MCF 10A (cell line): ENCODE results near the gene ERGIC1. TPM values are rescaled to one million over a fixed set of nuclear protein-coding genes. Genes with fewer than 3 reads are reported as not detected.
A peak's percentile ranks its signal among the peaks of the same experiment; 100 is the strongest.

Experiments used
- BruUV-seq: library from RNA; stranded (reverse); fragments of 400-500 nt; replicated peaks from 2 replicates; lab custom pipeline; 2021; lab: Mats Ljungman, UMichigan
- CTCF ChIA-PET: fragments of 300-600 bp; sonication (Branson Sonifier 250); formaldehyde crosslinking; extraction: SDS; loops from one replicate; lab custom pipeline; 2021; ENCODE audit warnings: antibody characterized with exemption, inconsistent platforms; lab: Yijun Ruan, JAX
- POLR2A ChIA-PET: fragments of 300-600, 350-650 bp; sonication (Branson Sonifier 250); formaldehyde crosslinking; extraction: SDS; loops from one replicate; lab custom pipeline; 2020; ENCODE audit warnings: antibody characterized with exemption, inconsistent platforms; lab: Yijun Ruan, JAX
- DNase-seq: peaks from one replicate; pipeline ENCODE4 v3.0.0-alpha.2; 2018; ENCODE audit not compliant: unreplicated experiment
- H3K27ac Mint-ChIP-seq: one replicate; pipeline ENCODE4 v1.8.0; 2022; ENCODE audit warnings: mild to moderate bottlenecking, low read depth, mixed read lengths; ENCODE audit not compliant: unreplicated experiment
- H3K27me3 Mint-ChIP-seq: one replicate; pipeline ENCODE4 v1.8.0; 2022; ENCODE audit warnings: mixed read lengths; ENCODE audit not compliant: insufficient read depth, unreplicated experiment
- H3K36me3 Mint-ChIP-seq: one replicate; pipeline ENCODE4 v1.8.0; 2022; ENCODE audit warnings: mild to moderate bottlenecking, moderate library complexity, mixed read lengths; ENCODE audit not compliant: insufficient read depth, unreplicated experiment
- H3K4me1 Mint-ChIP-seq: one replicate; pipeline ENCODE4 v1.8.0; 2022; ENCODE audit warnings: mixed read lengths; ENCODE audit not compliant: insufficient read depth, unreplicated experiment
- H3K4me3 Mint-ChIP-seq: one replicate; pipeline ENCODE4 v1.8.0; 2022; ENCODE audit warnings: mild to moderate bottlenecking, moderate library complexity, mixed read lengths; ENCODE audit not compliant: unreplicated experiment
- H3K9me3 Mint-ChIP-seq: one replicate; pipeline ENCODE4 v1.8.0; 2022; ENCODE audit warnings: mixed read lengths; ENCODE audit not compliant: unreplicated experiment
- intact Hi-C: fragments of 100-400 bp; cut with micrococcal nuclease; formaldehyde crosslinking; loops from 2 replicates; pipeline ENCODE4 v1.14.1; 2022
- total RNA-seq: library from RNA; stranded (reverse); gene quantifications from 2 replicates; pipeline ENCODE4 v1.2.3, GENCODE V29; 2022
- TF ChIP-seq, protein P1 (sequence below): fragments of 200-600 bp; IDR thresholded peaks from one replicate; pipeline ENCODE4 v1.8.0; 2022; ENCODE audit warnings: antibody characterized with exemption, mild to moderate bottlenecking; ENCODE audit not compliant: unreplicated experiment

ERGIC1 gene
- total RNA-seq, 1 experiment from 2014 or later, result 257 TPM

DNA sequence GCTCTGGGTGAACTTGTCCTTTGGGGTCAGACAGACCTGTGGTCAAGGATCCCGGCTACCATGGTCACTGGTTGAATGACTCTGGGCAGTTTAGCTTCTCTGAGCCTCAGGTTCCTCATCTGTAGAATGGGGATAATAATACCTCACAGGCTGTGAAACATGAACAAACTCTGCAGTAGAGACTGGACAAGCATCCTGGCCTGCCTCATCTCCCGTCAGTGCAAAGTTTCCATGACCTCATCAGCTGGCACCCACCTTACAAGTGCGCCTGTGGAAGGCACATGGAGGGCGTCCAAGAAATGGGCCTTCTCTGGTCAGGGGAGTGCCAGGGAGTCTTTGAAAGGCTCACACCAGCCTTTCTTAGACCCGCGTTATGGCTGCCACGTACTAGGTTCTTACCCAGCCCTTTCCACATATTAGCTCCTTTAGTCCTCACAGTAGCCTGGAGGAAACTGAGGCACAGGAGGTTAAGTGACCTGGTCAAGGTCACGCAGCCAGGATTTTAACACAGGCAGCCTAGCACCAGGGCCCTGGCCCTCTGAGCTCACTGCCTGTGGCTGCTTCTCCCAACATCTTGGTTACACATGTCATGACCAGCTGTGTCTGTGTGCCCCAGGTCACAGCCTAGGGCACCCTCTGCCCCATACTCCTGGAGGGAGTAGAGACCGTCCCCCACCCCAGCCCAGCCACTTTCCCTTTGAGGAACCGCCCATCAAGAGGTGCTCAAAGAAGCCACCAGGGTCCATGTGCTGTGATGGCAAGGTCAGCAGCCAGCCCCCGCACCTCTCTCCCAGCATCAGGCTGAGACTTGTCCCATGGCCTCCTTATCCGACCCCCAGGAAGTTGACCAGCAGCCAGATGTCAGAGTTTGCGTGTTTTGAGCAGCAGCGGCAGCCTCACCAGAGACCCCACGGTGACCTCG lies 85.7 kb downstream of the ERGIC1 start:
- ChIA-PET POLR2A (interaction anchor here (0.6 to 3.0 kb wide), 14 partner anchors 9 to 186 kb away, joined by 3 to 34 read pairs (median 6); partner anchors contain the start of gene DUSP1), CTCF (interaction anchor here (0.6 to 3.0 kb wide), 7 partner anchors 13 to 208 kb away, joined by 3 to 13 read pairs (median 5); partner anchors contain the start of gene DUSP1)
- Mint-ChIP-seq H3K9me3 (no peaks in the 10 kb centered on the region), H3K4me1 (peaks cover 26% of the 10 kb centered on the region), H3K36me3 (peaks cover 99% of the 10 kb centered on the region), H3K27me3 (no peaks in the 10 kb centered on the region), H3K27ac (peak overlapping the region; percentile 89), H3K4me3 (no peak overlapping the region)
- TF ChIP-seq, protein P1, sequence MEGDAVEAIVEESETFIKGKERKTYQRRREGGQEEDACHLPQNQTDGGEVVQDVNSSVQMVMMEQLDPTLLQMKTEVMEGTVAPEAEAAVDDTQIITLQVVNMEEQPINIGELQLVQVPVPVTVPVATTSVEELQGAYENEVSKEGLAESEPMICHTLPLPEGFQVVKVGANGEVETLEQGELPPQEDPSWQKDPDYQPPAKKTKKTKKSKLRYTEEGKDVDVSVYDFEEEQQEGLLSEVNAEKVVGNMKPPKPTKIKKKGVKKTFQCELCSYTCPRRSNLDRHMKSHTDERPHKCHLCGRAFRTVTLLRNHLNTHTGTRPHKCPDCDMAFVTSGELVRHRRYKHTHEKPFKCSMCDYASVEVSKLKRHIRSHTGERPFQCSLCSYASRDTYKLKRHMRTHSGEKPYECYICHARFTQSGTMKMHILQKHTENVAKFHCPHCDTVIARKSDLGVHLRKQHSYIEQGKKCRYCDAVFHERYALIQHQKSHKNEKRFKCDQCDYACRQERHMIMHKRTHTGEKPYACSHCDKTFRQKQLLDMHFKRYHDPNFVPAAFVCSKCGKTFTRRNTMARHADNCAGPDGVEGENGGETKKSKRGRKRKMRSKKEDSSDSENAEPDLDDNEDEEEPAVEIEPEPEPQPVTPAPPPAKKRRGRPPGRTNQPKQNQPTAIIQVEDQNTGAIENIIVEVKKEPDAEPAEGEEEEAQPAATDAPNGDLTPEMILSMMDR, result no peak
- peak; percentile 55 for DNase-seq
- BruUV-seq, result TSS peak; percentile 86
- intact Hi-C loops, result loop anchor here (2.0 kb wide), 1 partner anchor 39 kb away; the partner anchor contains the start of gene RPL26L1

DNA sequence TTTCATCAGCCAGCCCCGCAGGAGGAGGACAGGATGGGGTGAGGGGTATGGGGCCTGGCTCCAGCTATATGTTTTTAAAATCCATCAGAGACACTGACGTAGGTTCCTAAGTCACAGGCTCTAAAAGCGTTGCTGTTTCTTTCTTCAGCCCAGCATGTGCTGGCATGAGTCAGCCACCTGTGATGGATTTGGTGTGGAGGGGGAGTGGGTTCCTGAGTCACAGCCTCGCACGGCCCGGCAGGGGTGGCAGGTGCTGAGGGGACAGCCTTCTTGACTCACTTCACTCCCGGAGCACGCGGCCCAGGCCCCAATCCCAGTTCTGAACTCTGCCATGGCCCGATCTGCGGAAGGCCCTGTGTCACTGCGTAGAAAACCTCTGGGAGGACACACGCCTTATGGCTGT lies 86.4 kb downstream of the ERGIC1 start:
- ChIA-PET POLR2A (interaction anchor here (0.7 to 3.0 kb wide), 14 partner anchors 8 to 187 kb away, joined by 3 to 34 read pairs (median 6); partner anchors contain the start of gene DUSP1), CTCF (interaction anchor here (0.9 to 3.0 kb wide), 6 partner anchors 12 to 208 kb away, joined by 4 to 13 read pairs (median 6); no protein-coding TSS in a partner anchor)
- no peaks in the 10 kb centered on the region for H3K27me3 Mint-ChIP-seq
- TF ChIP-seq, protein P1, result no peak
- no peak overlapping the region for H3K4me3 Mint-ChIP-seq
- DNase-seq, result peak; percentile 95
- intact Hi-C loops, result loop anchor here (2.0 kb wide), 1 partner anchor 38 kb away; the partner anchor contains the start of gene RPL26L1
- H3K4me1 Mint-ChIP-seq, result peaks cover 26% of the 10 kb centered on the region
- peak overlapping the region; percentile 89 for H3K27ac Mint-ChIP-seq
- no TSS peak for BruUV-seq
- H3K9me3 Mint-ChIP-seq, result no peaks in the 10 kb centered on the region
- peaks cover 96% of the 10 kb centered on the region for H3K36me3 Mint-ChIP-seq

DNA sequence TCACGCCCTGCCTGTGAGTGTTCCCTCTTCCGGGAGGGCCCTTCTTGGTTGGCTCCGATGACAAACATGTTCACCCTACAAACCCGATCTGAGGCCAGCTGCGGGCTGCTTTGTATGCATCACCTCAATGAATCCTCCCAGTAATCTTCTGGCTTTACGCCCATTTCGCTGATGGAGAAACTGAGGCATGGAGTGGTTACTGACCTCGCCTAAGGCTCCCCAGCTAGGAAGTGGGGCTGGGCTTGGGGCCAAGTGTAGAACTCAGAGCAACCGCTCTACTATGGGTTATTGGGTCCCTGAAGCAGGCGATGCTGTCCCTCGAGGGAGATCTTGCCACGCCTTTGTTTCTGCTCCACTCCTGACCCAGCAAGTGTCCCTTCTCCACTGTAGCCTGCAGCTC lies 86.9 kb downstream of the ERGIC1 start:
- DNase-seq, result no peak
- TF ChIP-seq, protein P1, result no peak
- Mint-ChIP-seq H3K36me3 (peaks cover 96% of the 10 kb centered on the region), H3K27me3 (no peaks in the 10 kb centered on the region), H3K4me1 (peaks cover 26% of the 10 kb centered on the region), H3K27ac (peak overlapping the region; percentile 89), H3K4me3 (no peak overlapping the region), H3K9me3 (no peaks in the 10 kb centered on the region)
- intact Hi-C loops, result loop anchor here (2.0 kb wide), 1 partner anchor 38 kb away; the partner anchor contains the start of gene RPL26L1
- ChIA-PET POLR2A (interaction anchor here (1.0 to 3.0 kb wide), 12 partner anchors 8 to 175 kb away, joined by 3 to 34 read pairs (median 6); partner anchors contain the start of gene DUSP1), CTCF (interaction anchor here (0.9 to 3.0 kb wide), 5 partner anchors 11 to 209 kb away, joined by 4 to 13 read pairs (median 5); no protein-coding TSS in a partner anchor)
- TSS peak; percentile 70 for BruUV-seq
